ENCODE data around the gene C15orf61. TPM values are rescaled to one million over a fixed set of nuclear protein-coding genes. Genes with fewer than 3 reads are reported as not detected.

The C15orf61 gene
- total and polyA plus RNA-seq, 2 of the 13 experiments (the other 11 are each of a cell fraction or from before 2014, with no cell fraction given) = 2.1 to 6.6 TPM

- TF ChIP-seq, protein P1, sequence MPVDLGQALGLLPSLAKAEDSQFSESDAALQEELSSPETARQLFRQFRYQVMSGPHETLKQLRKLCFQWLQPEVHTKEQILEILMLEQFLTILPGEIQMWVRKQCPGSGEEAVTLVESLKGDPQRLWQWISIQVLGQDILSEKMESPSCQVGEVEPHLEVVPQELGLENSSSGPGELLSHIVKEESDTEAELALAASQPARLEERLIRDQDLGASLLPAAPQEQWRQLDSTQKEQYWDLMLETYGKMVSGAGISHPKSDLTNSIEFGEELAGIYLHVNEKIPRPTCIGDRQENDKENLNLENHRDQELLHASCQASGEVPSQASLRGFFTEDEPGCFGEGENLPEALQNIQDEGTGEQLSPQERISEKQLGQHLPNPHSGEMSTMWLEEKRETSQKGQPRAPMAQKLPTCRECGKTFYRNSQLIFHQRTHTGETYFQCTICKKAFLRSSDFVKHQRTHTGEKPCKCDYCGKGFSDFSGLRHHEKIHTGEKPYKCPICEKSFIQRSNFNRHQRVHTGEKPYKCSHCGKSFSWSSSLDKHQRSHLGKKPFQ (CRISPR knock-in tag; IDR thresholded peaks at IDR 0.05; ENCODE audit: insufficient replicate concordance) = no peak
- TF ChIP-seq, protein P2, sequence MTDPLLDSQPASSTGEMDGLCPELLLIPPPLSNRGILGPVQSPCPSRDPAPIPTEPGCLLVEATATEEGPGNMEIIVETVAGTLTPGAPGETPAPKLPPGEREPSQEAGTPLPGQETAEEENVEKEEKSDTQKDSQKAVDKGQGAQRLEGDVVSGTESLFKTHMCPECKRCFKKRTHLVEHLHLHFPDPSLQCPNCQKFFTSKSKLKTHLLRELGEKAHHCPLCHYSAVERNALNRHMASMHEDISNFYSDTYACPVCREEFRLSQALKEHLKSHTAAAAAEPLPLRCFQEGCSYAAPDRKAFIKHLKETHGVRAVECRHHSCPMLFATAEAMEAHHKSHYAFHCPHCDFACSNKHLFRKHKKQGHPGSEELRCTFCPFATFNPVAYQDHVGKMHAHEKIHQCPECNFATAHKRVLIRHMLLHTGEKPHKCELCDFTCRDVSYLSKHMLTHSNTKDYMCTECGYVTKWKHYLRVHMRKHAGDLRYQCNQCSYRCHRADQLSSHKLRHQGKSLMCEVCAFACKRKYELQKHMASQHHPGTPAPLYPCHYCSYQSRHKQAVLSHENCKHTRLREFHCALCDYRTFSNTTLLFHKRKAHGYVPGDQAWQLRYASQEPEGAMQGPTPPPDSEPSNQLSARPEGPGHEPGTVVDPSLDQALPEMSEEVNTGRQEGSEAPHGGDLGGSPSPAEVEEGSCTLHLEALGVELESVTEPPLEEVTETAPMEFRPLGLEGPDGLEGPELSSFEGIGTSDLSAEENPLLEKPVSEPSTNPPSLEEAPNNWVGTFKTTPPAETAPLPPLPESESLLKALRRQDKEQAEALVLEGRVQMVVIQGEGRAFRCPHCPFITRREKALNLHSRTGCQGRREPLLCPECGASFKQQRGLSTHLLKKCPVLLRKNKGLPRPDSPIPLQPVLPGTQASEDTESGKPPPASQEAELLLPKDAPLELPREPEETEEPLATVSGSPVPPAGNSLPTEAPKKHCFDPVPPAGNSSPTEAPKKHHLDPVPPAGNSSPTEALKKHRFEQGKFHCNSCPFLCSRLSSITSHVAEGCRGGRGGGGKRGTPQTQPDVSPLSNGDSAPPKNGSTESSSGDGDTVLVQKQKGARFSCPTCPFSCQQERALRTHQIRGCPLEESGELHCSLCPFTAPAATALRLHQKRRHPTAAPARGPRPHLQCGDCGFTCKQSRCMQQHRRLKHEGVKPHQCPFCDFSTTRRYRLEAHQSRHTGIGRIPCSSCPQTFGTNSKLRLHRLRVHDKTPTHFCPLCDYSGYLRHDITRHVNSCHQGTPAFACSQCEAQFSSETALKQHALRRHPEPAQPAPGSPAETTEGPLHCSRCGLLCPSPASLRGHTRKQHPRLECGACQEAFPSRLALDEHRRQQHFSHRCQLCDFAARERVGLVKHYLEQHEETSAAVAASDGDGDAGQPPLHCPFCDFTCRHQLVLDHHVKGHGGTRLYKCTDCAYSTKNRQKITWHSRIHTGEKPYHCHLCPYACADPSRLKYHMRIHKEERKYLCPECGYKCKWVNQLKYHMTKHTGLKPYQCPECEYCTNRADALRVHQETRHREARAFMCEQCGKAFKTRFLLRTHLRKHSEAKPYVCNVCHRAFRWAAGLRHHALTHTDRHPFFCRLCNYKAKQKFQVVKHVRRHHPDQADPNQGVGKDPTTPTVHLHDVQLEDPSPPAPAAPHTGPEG (CRISPR knock-in tag; IDR thresholded peaks at IDR 0.05) = peak; percentile 73; the same call in 1 of the 2 replicates
- TF ChIP-seq PHF5A (CRISPR knock-in tag; IDR thresholded peaks at IDR 0.05; ENCODE audit: low read depth, unreplicated experiment) (peak; percentile 31), ZNF143 (CRISPR knock-in tag; IDR thresholded peaks at IDR 0.05) (no peak), ARHGAP35 (CRISPR knock-in tag; IDR thresholded peaks at IDR 0.05; ENCODE audit: borderline replicate concordance) (peak; percentile 91; the same call in 1 of the 2 replicates), ZNF550 (CRISPR knock-in tag; IDR thresholded peaks at IDR 0.05; ENCODE audit: borderline replicate concordance) (peak; percentile 94), ZNF432 (CRISPR knock-in tag; IDR thresholded peaks at IDR 0.05; ENCODE audit: borderline replicate concordance) (no peak), HNF4A (CRISPR knock-in tag; IDR thresholded peaks at IDR 0.05) (no peak), HOXA7 (CRISPR knock-in tag; IDR thresholded peaks at IDR 0.05) (no peak), ZKSCAN1 (IDR thresholded peaks at IDR 0.05; ENCODE audit: low read length) (no peak), ZNF138 (CRISPR knock-in tag; IDR thresholded peaks at IDR 0.05; ENCODE audit: low read depth) (peak; percentile 57; the same call in 1 of the 2 replicates), MBD4 (IDR thresholded peaks at IDR 0.05; ENCODE audit: borderline replicate concordance, low read length) (no peak), SRF (IDR thresholded peaks at IDR 0.05; ENCODE audit: low read depth, low read length) (no peak), SP2 (CRISPR knock-in tag; IDR thresholded peaks at IDR 0.05) (no peak), HMGXB4 (CRISPR knock-in tag; IDR thresholded peaks at IDR 0.05; ENCODE audit: borderline replicate concordance in 1 of 2, low read depth in 1 of 2) (peak; percentile 88 to 94), CEBPZ (IDR thresholded peaks at IDR 0.05; ENCODE audit: low read length) (no peak)
Observed at GRCh38 chr15:67521029-67521782, at the start of gene C15orf61 (continued).
